Activated T-cell treated with anti-CD3 and anti-CD28 coated beads, Interleukin-2, amount 50 U/mL, for 72 hours (primary cell): ENCODE results near the gene MS4A2. TPM values are rescaled to one million over a fixed set of nuclear protein-coding genes. Genes with fewer than 3 reads are reported as not detected.
A peak's percentile ranks its signal among the peaks of the same experiment; 100 is the strongest.
"Not testable (repeated sequence)": the region's sequence is repeated elsewhere in the genome, so short reads cannot be mapped to it uniquely, and the experiment has no call there.

Source experiments
- ATAC-seq, 2 donors: fragments of 150-1000 bp; cut with Tn5 transposase; replicated peaks in 1 of 2; 2 replicates each; pipeline ENCODE4 v1.10.0; 2021; ENCODE audit warnings: moderate library complexity in 2 of 2, mild to moderate bottlenecking in 1 of 2
- DNase-seq, 2 donors: peaks; one replicate each; pipeline ENCODE4 v3.0.0; 2021 to 2022; ENCODE audit warnings: mixed read lengths in 1 of 2
- H3K27ac Mint-ChIP-seq: one replicate; pipeline ENCODE4 v1.8.0; 2022; ENCODE audit warnings: mild to moderate bottlenecking, moderate library complexity, mixed read lengths
- H3K27me3 Mint-ChIP-seq: one replicate; pipeline ENCODE4 v1.8.0; 2022; ENCODE audit warnings: low read depth, mixed read lengths
- H3K36me3 Mint-ChIP-seq, 2 donors: one replicate each; pipeline ENCODE4 v1.8.0; 2022; ENCODE audit warnings: mixed read lengths in 2 of 2, mild to moderate bottlenecking in 1 of 2; ENCODE audit not compliant: insufficient read depth in 2 of 2
- H3K4me1 Mint-ChIP-seq: one replicate; pipeline ENCODE4 v1.8.0; 2022; ENCODE audit warnings: low read depth, mixed read lengths
- H3K4me3 Mint-ChIP-seq, 2 donors: one replicate each; pipeline ENCODE4 v1.8.0; 2022; ENCODE audit warnings: mild to moderate bottlenecking in 2 of 2, mixed read lengths in 2 of 2, moderate library complexity in 2 of 2
- H3K9me3 Mint-ChIP-seq, 2 donors: one replicate each; pipeline ENCODE4 v1.8.0; 2022; ENCODE audit warnings: mixed read lengths in 2 of 2
- total RNA-seq, 2 donors: library from RNA; stranded (reverse); gene quantifications; one replicate each; pipeline ENCODE4 v1.2.3, GENCODE V29; 2022

The MS4A2 gene
- not detected for total RNA-seq

DNA sequence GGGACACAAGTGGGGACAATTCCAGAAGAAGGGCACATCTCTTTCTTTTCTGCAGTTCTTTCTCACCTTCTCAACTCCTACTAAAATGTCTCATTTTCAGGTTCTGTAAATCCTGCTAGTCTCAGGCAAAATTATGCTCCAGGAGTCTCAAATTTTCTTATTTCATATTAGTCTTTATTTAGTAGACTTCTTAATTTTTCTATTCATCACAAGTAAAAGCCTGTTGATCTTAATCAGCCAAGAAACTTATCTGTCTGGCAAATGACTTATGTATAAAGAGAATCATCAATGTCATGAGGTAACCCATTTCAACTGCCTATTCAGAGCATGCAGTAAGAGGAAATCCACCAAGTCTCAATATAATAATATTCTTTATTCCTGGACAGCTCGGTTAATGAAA, at the start of gene MS4A2:
MS4A2 (plus strand) TSS at position 301 of the 400 bp plus-strand sequence. CDS start 102 bp downstream, outside the sequence.
- H3K36me3 Mint-ChIP-seq = no peaks in the 10 kb centered on the region
- H3K27me3 Mint-ChIP-seq = peaks cover 31% of the 10 kb centered on the region
- H3K4me3 Mint-ChIP-seq = no peak within 1 kb of the TSS
- H3K4me1 Mint-ChIP-seq = no peaks in the 10 kb centered on the region
- no peak for ATAC-seq
- H3K27ac Mint-ChIP-seq = no peak within 1 kb of the TSS
- H3K9me3 Mint-ChIP-seq = no peaks in the 10 kb centered on the region
- no peak for DNase-seq

DNA sequence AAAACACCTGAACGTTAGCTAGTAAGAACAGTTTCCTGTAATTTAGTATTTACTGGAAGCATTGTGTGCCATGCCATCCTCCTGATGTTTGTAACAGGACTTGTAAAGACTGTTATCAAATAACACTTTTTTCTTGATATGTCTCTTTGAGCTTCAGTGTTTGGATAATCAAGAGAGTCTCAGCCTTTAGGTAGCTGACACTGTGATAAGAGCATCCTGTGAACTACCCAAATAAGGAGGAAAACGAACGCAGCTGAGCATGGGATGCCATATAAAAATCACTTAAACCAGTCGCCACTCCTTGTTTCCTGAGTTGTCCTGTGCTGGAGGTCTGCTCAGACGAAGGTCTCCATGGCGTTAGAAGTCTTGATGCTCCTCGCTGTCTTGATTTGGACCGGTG, 48.4 kb upstream of the MS4A2 start, which contains the start of gene OOSP2:
OOSP2 (plus strand) TSS at position 301 of the 400 bp plus-strand sequence; CDS start at position 352, 51 bp downstream.
- Mint-ChIP-seq H3K9me3 (no peaks in the 10 kb centered on the region), H3K27ac (no peak within 1 kb of the TSS), H3K4me1 (no peaks in the 10 kb centered on the region), H3K27me3 (peaks cover 5% of the 10 kb centered on the region), H3K36me3 (no peaks in the 10 kb centered on the region), H3K4me3 (no peak within 1 kb of the TSS)
- ATAC-seq = no peak
- no peak for DNase-seq

DNA sequence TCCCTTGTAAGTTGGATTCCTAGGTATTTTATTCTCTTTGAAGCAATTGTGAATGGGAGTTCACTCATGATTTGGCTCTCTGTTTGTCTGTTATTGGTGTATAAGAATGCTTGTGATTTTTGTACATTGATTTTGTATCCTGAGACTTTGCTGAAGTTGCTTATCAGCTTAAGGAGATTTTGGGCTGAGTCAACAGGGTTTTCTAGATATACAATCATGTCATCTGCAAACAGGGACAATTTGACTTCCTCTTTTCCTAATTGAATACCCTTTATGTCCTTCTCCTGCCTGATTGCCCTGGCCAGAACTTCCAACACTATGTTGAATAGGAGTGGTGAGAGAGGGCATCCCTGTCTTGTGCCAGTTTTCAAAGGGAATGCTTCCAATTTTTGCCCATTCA, 38.0 kb upstream of the MS4A2 start:
- not testable (repeated sequence) for H3K9me3 Mint-ChIP-seq, H3K36me3 Mint-ChIP-seq, DNase-seq, ATAC-seq, H3K4me1 Mint-ChIP-seq, H3K4me3 Mint-ChIP-seq, H3K27ac Mint-ChIP-seq
- peaks cover 22% of the 10 kb centered on the region for H3K27me3 Mint-ChIP-seq

DNA sequence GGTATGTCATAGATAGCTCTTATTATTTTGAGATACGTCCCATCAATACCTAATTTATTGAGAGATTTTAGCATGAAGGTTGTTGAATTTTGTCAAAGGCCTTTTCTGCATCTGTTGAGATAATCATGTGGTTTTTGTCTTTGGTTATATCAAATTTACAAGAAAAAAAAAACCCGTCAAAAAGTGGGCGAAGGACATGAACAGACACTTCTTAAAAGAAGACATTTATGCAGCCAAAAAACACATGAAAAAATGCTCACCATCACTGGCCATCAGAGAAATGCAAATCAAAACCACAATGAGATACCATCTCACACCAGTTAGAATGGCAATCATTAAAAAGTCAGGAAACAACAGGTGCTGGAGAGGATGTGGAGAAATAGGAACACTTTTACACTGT, 37.6 kb upstream of the MS4A2 start:
- H3K36me3 Mint-ChIP-seq, H3K4me1 Mint-ChIP-seq, H3K9me3 Mint-ChIP-seq, H3K27ac Mint-ChIP-seq, DNase-seq, ATAC-seq, H3K4me3 Mint-ChIP-seq: not testable (repeated sequence)
- peaks cover 21% of the 10 kb centered on the region for H3K27me3 Mint-ChIP-seq

DNA sequence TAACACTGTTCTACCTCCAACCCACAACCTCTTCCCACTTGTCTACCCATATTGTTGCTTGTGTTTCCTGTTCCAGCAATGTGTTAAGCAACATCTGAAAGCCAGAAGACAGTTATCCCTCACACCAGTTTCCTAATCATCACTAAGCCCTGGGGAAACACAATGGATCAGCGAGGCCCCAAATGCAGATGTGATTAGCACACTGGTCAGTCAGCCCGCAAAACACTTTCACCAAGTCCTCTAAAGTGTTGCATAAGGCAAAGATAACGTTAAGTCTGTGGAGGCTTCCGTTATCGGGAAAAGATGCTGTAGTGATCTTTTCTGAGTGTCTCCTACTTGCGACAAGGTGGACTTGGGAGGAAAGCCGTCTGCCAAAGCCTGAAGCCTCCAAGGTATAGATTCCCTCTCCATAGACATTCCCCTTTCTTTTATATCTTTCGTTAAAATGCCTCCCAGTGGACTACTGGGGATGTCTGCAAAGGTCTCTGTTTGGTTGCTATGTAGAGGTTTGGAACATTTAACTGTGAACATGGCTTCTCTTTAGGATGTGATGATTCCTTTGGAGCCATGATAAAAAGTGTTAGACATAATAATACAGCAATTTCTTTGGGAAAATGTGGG, 32.0 kb upstream of the MS4A2 start, which contains the start of gene MS4A3:
MS4A3 (plus strand) TSS at position 317 of the 621 bp plus-strand sequence. CDS start 4,496 bp downstream, outside the sequence.
- Mint-ChIP-seq H3K4me1 (peaks cover 9% of the 10 kb centered on the region), H3K27me3 (peaks cover 12% of the 10 kb centered on the region), H3K27ac (no peak within 1 kb of the TSS), H3K4me3 (no peak within 1 kb of the TSS), H3K36me3 (no peaks in the 10 kb centered on the region), H3K9me3 (peaks cover 0 to 2% of the 10 kb centered on the region in 2 donors)
- ATAC-seq (no peak), DNase-seq (no peak)

DNA sequence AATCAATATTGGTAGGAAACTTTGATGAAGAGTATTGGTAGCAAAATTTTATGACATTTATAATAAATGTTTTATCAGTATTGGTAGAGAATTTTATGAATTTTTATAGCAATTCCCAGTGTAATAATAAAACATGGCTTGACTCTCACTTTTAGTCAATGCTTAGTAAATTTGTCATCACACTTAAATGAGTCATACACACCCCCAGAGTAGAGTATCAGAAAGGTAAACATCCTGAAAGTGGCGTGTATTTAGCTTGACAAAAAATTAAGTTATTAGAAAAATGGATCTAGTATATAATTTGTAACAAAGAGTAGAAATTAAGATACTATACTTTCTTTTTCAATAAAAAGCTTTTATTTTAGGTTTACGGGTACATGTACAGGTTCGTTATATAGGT, 29.4 kb upstream of the MS4A2 start:
- DNase-seq (no peak), ATAC-seq (peak in 1 of 2 donors; percentile 50)
- Mint-ChIP-seq H3K9me3 (peaks cover 0 to 2% of the 10 kb centered on the region in 2 donors), H3K27ac (no peak overlapping the region), H3K4me1 (peaks cover 9% of the 10 kb centered on the region), H3K4me3 (no peak overlapping the region), H3K36me3 (no peaks in the 10 kb centered on the region), H3K27me3 (peaks cover 19% of the 10 kb centered on the region)

DNA sequence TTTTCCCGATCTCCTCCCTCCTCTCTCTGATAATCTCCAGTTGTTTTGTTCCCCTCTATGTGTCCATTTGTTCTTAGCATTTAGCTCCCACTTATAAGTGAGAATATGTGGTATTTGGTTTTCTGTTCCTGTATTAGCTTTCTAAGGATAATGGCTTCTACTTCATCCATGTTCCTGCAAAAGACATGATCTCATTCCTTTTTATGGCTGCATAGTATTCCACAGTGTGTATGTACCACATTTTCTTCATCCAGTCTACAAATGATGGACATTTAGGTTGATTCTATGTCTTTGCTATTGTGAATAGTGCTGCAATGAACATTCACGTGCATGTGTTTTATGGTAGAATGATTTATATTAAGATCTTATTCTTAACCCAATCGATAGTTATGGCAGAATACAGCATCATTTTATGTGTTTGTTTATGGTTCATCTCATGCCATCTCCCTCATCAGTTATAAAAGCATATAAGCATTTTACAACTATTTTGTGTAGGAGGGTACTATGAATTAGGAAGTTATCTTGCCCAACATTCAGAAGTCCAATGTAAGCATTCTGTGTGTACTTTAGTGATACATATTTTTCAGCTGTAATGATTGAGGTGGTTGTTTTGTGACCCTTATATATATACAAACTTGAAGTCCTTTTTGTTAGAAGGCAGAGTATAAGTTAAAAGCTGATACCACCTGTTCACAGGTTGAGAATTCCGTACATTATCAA, 28.8 kb upstream of the MS4A2 start:
- H3K27ac Mint-ChIP-seq = no peak overlapping the region
- no peak overlapping the region for H3K4me3 Mint-ChIP-seq
- peaks cover 16% of the 10 kb centered on the region for H3K27me3 Mint-ChIP-seq
- DNase-seq (no peak), ATAC-seq (no peak)
- no peaks in the 10 kb centered on the region for H3K36me3 Mint-ChIP-seq
- peaks cover 0 to 2% of the 10 kb centered on the region in 2 donors for H3K9me3 Mint-ChIP-seq
- H3K4me1 Mint-ChIP-seq = peaks cover 9% of the 10 kb centered on the region

DNA sequence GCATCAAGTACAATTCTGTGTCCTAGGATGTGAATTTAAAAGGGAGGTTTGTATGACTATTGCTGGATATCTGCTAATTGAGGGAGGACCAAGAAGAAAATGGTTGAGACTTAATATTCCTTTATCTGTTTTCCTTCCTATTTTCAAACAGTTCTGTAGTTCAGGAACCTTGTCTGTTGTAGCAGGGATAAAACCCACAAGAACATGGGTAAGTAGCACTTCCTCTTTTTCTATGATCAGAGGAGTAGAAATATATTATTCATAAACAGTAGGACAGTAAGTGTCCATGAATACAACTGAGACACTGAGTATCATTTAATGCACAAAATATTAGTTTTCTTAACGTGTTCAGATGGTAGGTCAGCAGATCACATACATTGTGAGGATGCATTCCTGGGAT, 24.4 kb upstream of the MS4A2 start:
- H3K27ac Mint-ChIP-seq = no peak overlapping the region
- no peaks in the 10 kb centered on the region for H3K36me3 Mint-ChIP-seq

DNA sequence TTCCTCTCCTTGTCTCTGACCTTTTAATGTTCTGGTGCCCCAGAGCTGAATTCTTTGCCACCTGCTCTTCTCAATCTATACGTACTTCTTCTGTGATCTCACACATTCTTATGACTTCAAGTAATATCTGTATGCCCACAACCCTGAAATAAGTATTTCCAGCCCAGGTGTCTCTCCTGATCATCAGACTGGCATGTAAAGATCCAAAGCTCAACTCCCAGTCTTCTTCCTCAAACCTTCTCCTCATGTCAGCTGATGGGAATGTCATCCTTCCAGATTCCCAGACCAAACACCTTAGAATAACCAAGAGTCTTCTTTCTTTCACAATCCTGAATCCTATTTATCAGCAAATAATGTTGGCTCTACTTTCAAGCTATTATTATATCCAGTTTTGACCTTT, 22.7 kb upstream of the MS4A2 start:
- Mint-ChIP-seq H3K4me3 (no peak overlapping the region), H3K36me3 (no peaks in the 10 kb centered on the region), H3K27ac (no peak overlapping the region), H3K9me3 (no peaks in the 10 kb centered on the region), H3K27me3 (peaks cover 14% of the 10 kb centered on the region), H3K4me1 (no peaks in the 10 kb centered on the region)
- ATAC-seq = no peak
- DNase-seq = no peak

More for the DNA sequence above, 24.4 kb upstream of the MS4A2 start:
- ATAC-seq = no peak
- Mint-ChIP-seq H3K4me3 (no peak overlapping the region), H3K27me3 (peaks cover 7% of the 10 kb centered on the region), H3K4me1 (peaks cover 5% of the 10 kb centered on the region), H3K9me3 (peaks cover 0 to 2% of the 10 kb centered on the region in 2 donors)
- no peak for DNase-seq

DNA sequence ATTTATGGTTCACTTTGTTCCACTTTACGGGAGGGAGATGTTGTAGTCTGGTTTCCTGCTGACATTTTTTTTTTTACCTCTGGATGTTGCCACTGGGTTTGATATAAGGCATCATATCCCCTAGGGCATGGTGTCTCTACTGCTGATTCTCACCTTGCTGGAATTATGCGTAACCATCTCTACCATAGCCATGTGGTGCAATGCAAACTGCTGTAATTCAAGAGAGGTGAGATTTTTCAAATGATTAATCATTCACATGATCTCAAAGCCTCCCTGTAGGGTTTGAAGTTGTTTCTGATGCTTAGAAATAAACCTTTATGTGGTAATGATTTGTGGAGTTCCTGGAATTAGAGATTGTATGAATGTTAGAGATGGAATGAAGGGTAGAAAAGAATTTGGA, 19.0 kb upstream of the MS4A2 start:
- no peak for DNase-seq
- Mint-ChIP-seq H3K4me3 (no peak overlapping the region), H3K27me3 (peaks cover 9% of the 10 kb centered on the region), H3K36me3 (no peaks in the 10 kb centered on the region), H3K9me3 (no peaks in the 10 kb centered on the region), H3K4me1 (no peaks in the 10 kb centered on the region), H3K27ac (peak overlapping the region; percentile 10)
- no peak for ATAC-seq

DNA sequence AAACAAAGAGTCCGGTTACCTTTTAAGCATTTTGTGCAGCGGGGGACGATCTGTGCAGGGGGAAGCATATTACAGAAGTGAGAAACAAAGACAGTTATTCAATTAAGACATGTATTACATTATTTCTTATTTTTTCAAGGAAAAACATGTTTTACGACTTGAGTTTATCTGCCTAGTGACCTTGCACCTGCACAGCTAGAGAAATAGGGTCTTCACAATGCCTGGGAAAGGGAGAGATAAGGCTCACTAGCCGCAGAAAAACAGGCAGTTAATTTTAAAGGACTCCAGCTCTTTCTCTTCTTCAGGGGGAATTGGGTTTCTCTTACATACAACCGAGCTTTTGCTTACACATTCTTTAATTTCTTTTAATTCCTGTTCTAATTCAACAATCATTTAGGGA, 16.8 kb upstream of the MS4A2 start:
- ATAC-seq, H3K36me3 Mint-ChIP-seq, H3K27me3 Mint-ChIP-seq, DNase-seq, H3K9me3 Mint-ChIP-seq, H3K4me1 Mint-ChIP-seq, H3K27ac Mint-ChIP-seq, H3K4me3 Mint-ChIP-seq: not testable (repeated sequence)

DNA sequence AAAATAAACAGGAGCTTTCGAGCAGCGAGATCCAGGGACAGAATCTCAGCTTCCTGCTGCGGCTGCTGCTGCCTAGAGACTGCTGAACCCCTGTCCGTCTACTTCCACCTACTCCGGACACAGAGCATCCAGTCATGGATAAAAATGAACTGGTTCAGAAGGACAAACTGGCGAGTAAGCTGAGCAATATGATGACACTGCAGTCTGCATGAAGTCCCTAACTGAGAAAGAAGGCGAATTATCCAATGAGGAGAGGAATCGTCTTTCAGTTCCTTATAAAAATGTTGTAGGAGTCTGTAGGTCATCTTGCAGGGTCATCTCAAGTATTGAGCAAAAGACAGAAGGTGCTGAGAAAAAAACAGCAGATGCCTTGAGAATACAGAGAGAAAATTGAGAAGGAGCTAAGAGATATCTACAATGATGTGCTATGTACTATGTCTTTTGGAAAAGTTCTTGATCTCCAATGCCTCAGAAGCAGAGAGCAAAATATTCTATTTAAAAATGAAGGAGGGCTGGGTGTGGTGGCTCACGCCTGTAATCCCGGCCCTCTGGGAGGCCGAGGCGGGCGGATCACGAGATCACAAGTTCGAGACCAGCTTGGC, 11.1 kb upstream of the MS4A2 start:
- H3K27me3 Mint-ChIP-seq = peaks cover 11% of the 10 kb centered on the region
- no peak overlapping the region for H3K4me3 Mint-ChIP-seq
- no peak overlapping the region for H3K27ac Mint-ChIP-seq
- peaks cover 1 to 3% of the 10 kb centered on the region in 2 donors for H3K9me3 Mint-ChIP-seq
- no peak for DNase-seq
- H3K36me3 Mint-ChIP-seq = no peaks in the 10 kb centered on the region
- no peak for ATAC-seq
- no peaks in the 10 kb centered on the region for H3K4me1 Mint-ChIP-seq

DNA sequence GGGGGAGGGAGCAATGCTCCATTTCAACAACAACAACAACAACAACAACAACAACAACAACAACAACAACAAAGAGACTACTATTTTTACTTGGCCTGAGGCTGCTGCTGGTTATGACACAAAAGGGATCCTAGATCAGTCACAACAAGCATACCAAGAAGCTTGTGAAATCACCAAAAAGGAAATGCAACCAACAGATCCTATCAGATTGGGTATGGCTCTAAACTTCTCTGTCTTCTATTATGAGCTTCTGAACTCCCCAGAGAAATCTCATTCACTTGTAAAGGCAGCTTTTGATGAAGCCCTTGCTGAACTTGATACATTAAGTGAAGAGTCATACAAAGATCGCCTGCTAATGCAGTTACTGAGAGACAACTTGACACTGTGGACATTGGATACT, 10.5 kb upstream of the MS4A2 start:
- peaks cover 11% of the 10 kb centered on the region for H3K27me3 Mint-ChIP-seq
- no peaks in the 10 kb centered on the region for H3K4me1 Mint-ChIP-seq
- no peaks in the 10 kb centered on the region for H3K36me3 Mint-ChIP-seq
- no peak overlapping the region for H3K27ac Mint-ChIP-seq
- peaks cover 2 to 3% of the 10 kb centered on the region in 2 donors for H3K9me3 Mint-ChIP-seq
- no peak for DNase-seq
- ATAC-seq = no peak
- no peak overlapping the region for H3K4me3 Mint-ChIP-seq
